GM19043 (cell line): ENCODE measurements around the gene CACNA1I.

ENCODE experiments used
- ATAC-seq: cut with Tn5 transposase; IDR thresholded peaks from one replicate; pipeline ENCODE4 v1.9.1; 2021; ENCODE audit warnings: low read depth; ENCODE audit not compliant: unreplicated experiment

The CACNA1I gene

GRCh38 chr22:39664485-39665200 lies 94.1 kb downstream of the CACNA1I start:
- no peak for ATAC-seq

- ATAC-seq: no peak
Measured at GRCh38 chr22:39665229-39665628, 94.7 kb downstream of the CACNA1I start.

- no peak for ATAC-seq
Measured at GRCh38 chr22:39665661-39666431, 95.3 kb downstream of the CACNA1I start.

GRCh38 chr22:39666495-39666894 lies 95.9 kb downstream of the CACNA1I start:
- no peak for ATAC-seq

GRCh38 chr22:39666926-39667325 lies 96.4 kb downstream of the CACNA1I start:
- no peak for ATAC-seq

GRCh38 chr22:39669432-39669831 lies 98.9 kb downstream of the CACNA1I start:
- ATAC-seq: no peak

GRCh38 chr22:39671936-39672335 lies 101.4 kb downstream of the CACNA1I start:
- no peak for ATAC-seq

GRCh38 chr22:39674536-39674935 lies 104.0 kb downstream of the CACNA1I start:
- no peak for ATAC-seq

GRCh38 chr22:39675947-39676346 lies 105.4 kb downstream of the CACNA1I start:
- ATAC-seq: no peak

- no peak for ATAC-seq
Measured at GRCh38 chr22:39677967-39678366, 107.4 kb downstream of the CACNA1I start.

- ATAC-seq: no peak
Measured at GRCh38 chr22:39678862-39679490, 108.4 kb downstream of the CACNA1I start.

- ATAC-seq: no peak
Measured at GRCh38 chr22:39679652-39680051, 109.1 kb downstream of the CACNA1I start.

GRCh38 chr22:39680486-39680885 lies 109.9 kb downstream of the CACNA1I start:
- no peak for ATAC-seq

- no peak for ATAC-seq
Measured at GRCh38 chr22:39681038-39681861, 110.7 kb downstream of the CACNA1I start.

- no peak for ATAC-seq
Measured at GRCh38 chr22:39682994-39683393, 112.4 kb downstream of the CACNA1I start.

GRCh38 chr22:39683639-39684038 lies 113.1 kb downstream of the CACNA1I start:
- no peak for ATAC-seq

GRCh38 chr22:39684702-39685281 lies 114.2 kb downstream of the CACNA1I start:
- ATAC-seq: no peak

- no peak for ATAC-seq
Measured at GRCh38 chr22:39685336-39686177, 115.0 kb downstream of the CACNA1I start.

GRCh38 chr22:39686178-39686620 lies 115.6 kb downstream of the CACNA1I start:
- no peak for ATAC-seq
